Stimulated activated CD4-positive, alpha-beta T cell treated with anti-CD3 and anti-CD28 coated beads, Interleukin-1b, Interleukin-23, amount 100 ng/mL, for 24 hours (primary cell): ENCODE measurements around the gene FBXL16.
A peak's percentile ranks its signal among the peaks of the same experiment; 100 is the strongest.

Experiments
- DNase-seq, 4 experiments: peaks; one replicate each; pipeline ENCODE4 v3.0.0-alpha.2; 2020; ENCODE audit warnings: low read depth in 4 of 4, low spot score in 1 of 4

FBXL16 gene

GRCh38 chr16:666572-666971 is 39.0 kb downstream of the FBXL16 start:
- no peak for DNase-seq

- DNase-seq, result no peak
These were observed 43.0 kb downstream of the FBXL16 start for GRCh38 chr16:662597-662996.

- no peak for DNase-seq
These were observed 43.5 kb downstream of the FBXL16 start for GRCh38 chr16:662095-662494.

- no peak for DNase-seq
These were observed 44.3 kb downstream of the FBXL16 start for GRCh38 chr16:661184-661821.

GRCh38 chr16:660459-661183 is 45.0 kb downstream of the FBXL16 start:
- no peak for DNase-seq

GRCh38 chr16:660132-660458 is 45.5 kb downstream of the FBXL16 start:
- DNase-seq, result no peak

- DNase-seq, result no peak
These were observed 46.0 kb downstream of the FBXL16 start for GRCh38 chr16:659618-660017.

- DNase-seq, result no peak
These were observed 46.7 kb downstream of the FBXL16 start for GRCh38 chr16:658679-659571.

- DNase-seq, result no peak
These were observed 48.1 kb downstream of the FBXL16 start for GRCh38 chr16:657487-657886.

GRCh38 chr16:654034-654433 is 51.6 kb downstream of the FBXL16 start:
- DNase-seq, result no peak

- DNase-seq, result no peak
These were observed 52.9 kb downstream of the FBXL16 start for GRCh38 chr16:652454-653305.

- DNase-seq, result no peak
These were observed 53.8 kb downstream of the FBXL16 start for GRCh38 chr16:651844-652243.

- no peak for DNase-seq
These were observed 56.0 kb downstream of the FBXL16 start for GRCh38 chr16:649631-650030.

GRCh38 chr16:648781-649589 is 56.6 kb downstream of the FBXL16 start, which contains the start of gene WDR90:
Gene WDR90 (plus strand): TSS chr16:649365. CDS start chr16:649417, 52 bp downstream.
- DNase-seq, result peak; percentile 80 to 92 (median 89)

GRCh38 chr16:648071-648780 is 57.4 kb downstream of the FBXL16 start:
- no peak for DNase-seq

- no peak for DNase-seq
These were observed 58.3 kb downstream of the FBXL16 start for GRCh38 chr16:647173-647902.

- DNase-seq, result no peak
These were observed 58.9 kb downstream of the FBXL16 start for GRCh38 chr16:646679-647172.

GRCh38 chr16:645852-646678 is 59.5 kb downstream of the FBXL16 start:
- no peak for DNase-seq
